Fibroblast of lung (primary cell): ENCODE results near the gene C11orf65. TPM values are rescaled to one million over a fixed set of nuclear protein-coding genes. Genes with fewer than 3 reads are reported as not detected.

Source experiments
- DNase-seq, 2 donors: peaks; one replicate each; pipeline versions ENCODE4 v3.0.0 to v3.0.0-alpha.2; 2010; ENCODE audit warnings: low read depth in 2 of 2
- H2AFZ ChIP-seq: 2 replicates; pipeline ENCODE4 v1.5.1; 2012; ENCODE audit warnings: low read length, control low read depth, inconsistent platforms
- H3K27ac ChIP-seq: 2 replicates; pipeline ENCODE4 v1.5.1; 2011; ENCODE audit warnings: low read length, control low read depth; ENCODE audit not compliant: insufficient read depth
- H3K27me3 ChIP-seq: 2 replicates; pipeline ENCODE4 v1.5.1; 2011; ENCODE audit warnings: mild to moderate bottlenecking, low read length; ENCODE audit not compliant: control insufficient read depth, insufficient read depth
- H3K36me3 ChIP-seq: 2 replicates; pipeline ENCODE4 v1.5.1; 2011; ENCODE audit warnings: low read length; ENCODE audit not compliant: control insufficient read depth, insufficient read depth
- H3K4me1 ChIP-seq: 2 replicates; pipeline ENCODE4 v1.5.1; 2011; ENCODE audit warnings: low read length; ENCODE audit not compliant: control insufficient read depth, insufficient read depth; ENCODE audit errors: extremely low read depth
- H3K4me2 ChIP-seq: 2 replicates; pipeline ENCODE4 v1.5.1; 2011; ENCODE audit warnings: low read length, control low read depth; ENCODE audit not compliant: insufficient read depth; ENCODE audit errors: extremely low read depth
- H3K4me3 ChIP-seq, 4 experiments: fragments of 200-600 bp in 1 of 4; sonication (generic) in 1 of 4; replicated peaks in 1 of 4; 2 replicates each; pipeline ENCODE4 v1.5.1; 2011 to 2016; ENCODE audit warnings: low read length in 4 of 4, low read depth in 3 of 4, mild to moderate bottlenecking in 3 of 4, control low read depth in 2 of 4, inconsistent platforms in 1 of 4, mixed read lengths in 1 of 4; ENCODE audit not compliant: insufficient read depth in 1 of 4; ENCODE audit errors: control extremely low read depth in 1 of 4
- H3K79me2 ChIP-seq: 2 replicates; pipeline ENCODE4 v1.5.1; 2012; ENCODE audit warnings: mild to moderate bottlenecking, low read length, inconsistent platforms; ENCODE audit not compliant: control insufficient read depth, insufficient read depth
- H3K9ac ChIP-seq: 2 replicates; pipeline ENCODE4 v1.5.1; 2011; ENCODE audit warnings: mild to moderate bottlenecking, low read length, control low read depth; ENCODE audit not compliant: insufficient read depth
- H3K9me3 ChIP-seq: 2 replicates; pipeline ENCODE4 v1.5.1; 2012; ENCODE audit warnings: low read depth, low read length; ENCODE audit not compliant: control insufficient read depth, insufficient read depth
- H4K20me1 ChIP-seq: 2 replicates; pipeline ENCODE4 v1.5.1; 2011; ENCODE audit warnings: low read length; ENCODE audit not compliant: control insufficient read depth, insufficient read depth; ENCODE audit errors: extremely low read depth
- CTCF ChIP-seq, 2 donors: IDR thresholded peaks in 1 of 2; conservative IDR thresholded peaks in 1 of 2; 1 replicate in 1 of 2; 2 replicates in 1 of 2; pipeline ENCODE4 v1.5.1; 2011 to 2012; ENCODE audit warnings: low read length in 2 of 2, control low read depth in 1 of 2, inconsistent platforms in 1 of 2, low read depth in 1 of 2, mild to moderate bottlenecking in 1 of 2
- EZH2 ChIP-seq: IDR thresholded peaks from 2 replicates; pipeline ENCODE4 v1.5.1; 2012; ENCODE audit warnings: low read length, control low read depth, mild to moderate bottlenecking; ENCODE audit errors: missing control alignments
- polyA plus RNA-seq, 2 donors: library from polyadenylated mRNA; depleted of rRNA in 1 of 2; stranded (reverse) in 1 of 2; unstranded in 1 of 2; fragments of >200 nt; gene quantifications; 2 replicates each; pipeline ENCODE4 v1.2.1, GENCODE V29; 2011 to 2012; ENCODE audit warnings: missing spikeins in 1 of 2
- total RNA-seq: library from RNA; depleted of rRNA; stranded (reverse); fragments of >200 nt; gene quantifications from 2 replicates; pipeline ENCODE4 v1.2.1, GENCODE V29; 2014

Gene C11orf65
- total and polyA plus RNA-seq, 2 donors (not counting 1 experiment from before 2014, with no cell fraction given): 0.54 to 2.3 TPM

GRCh38 chr11:108340973-108341372 is 126.4 kb downstream of the C11orf65 start:
- TF ChIP-seq CTCF (conservative IDR thresholded peaks at IDR 0.05 in 1 of 2, IDR thresholded peaks at IDR 0.05 in 1 of 2; ENCODE audit: low read depth in 1 of 2, low read length in 2 of 2) (no peak), EZH2 (no peak)

GRCh38 chr11:108338750-108339149 is 128.6 kb downstream of the C11orf65 start:
- Histone ChIP-seq H3K4me1 (no peaks in the 10 kb centered on the region), H3K79me2 (no peaks in the 10 kb centered on the region), H3K27ac (no peak overlapping the region), H3K4me2 (no peak overlapping the region), H4K20me1 (no peaks in the 10 kb centered on the region), H3K9ac (no peak overlapping the region), H3K36me3 (peaks cover 1% of the 10 kb centered on the region), H3K27me3 (no peaks in the 10 kb centered on the region), H3K4me3 (no peak overlapping the region), H3K9me3 (no peaks in the 10 kb centered on the region), H2AFZ (no peak overlapping the region)
- no peak for DNase-seq
- TF ChIP-seq CTCF (conservative IDR thresholded peaks at IDR 0.05 in 1 of 2, IDR thresholded peaks at IDR 0.05 in 1 of 2; ENCODE audit: low read depth in 1 of 2, low read length in 2 of 2) (no peak), EZH2 (no peak)

More at GRCh38 chr11:108340973-108341372, 126.4 kb downstream of the C11orf65 start:
- no peak overlapping the region for H3K4me3 ChIP-seq
- no peaks in the 10 kb centered on the region for H3K4me1 ChIP-seq
- H3K9ac ChIP-seq: no peak overlapping the region
- H3K79me2 ChIP-seq: no peaks in the 10 kb centered on the region
- no peaks in the 10 kb centered on the region for H4K20me1 ChIP-seq
- H3K9me3 ChIP-seq: no peaks in the 10 kb centered on the region
- H2AFZ ChIP-seq: no peak overlapping the region
- no peak overlapping the region for H3K27ac ChIP-seq
- no peak overlapping the region for H3K4me2 ChIP-seq
- no peak for DNase-seq
- no peaks in the 10 kb centered on the region for H3K27me3 ChIP-seq
- no peaks in the 10 kb centered on the region for H3K36me3 ChIP-seq

DNA sequence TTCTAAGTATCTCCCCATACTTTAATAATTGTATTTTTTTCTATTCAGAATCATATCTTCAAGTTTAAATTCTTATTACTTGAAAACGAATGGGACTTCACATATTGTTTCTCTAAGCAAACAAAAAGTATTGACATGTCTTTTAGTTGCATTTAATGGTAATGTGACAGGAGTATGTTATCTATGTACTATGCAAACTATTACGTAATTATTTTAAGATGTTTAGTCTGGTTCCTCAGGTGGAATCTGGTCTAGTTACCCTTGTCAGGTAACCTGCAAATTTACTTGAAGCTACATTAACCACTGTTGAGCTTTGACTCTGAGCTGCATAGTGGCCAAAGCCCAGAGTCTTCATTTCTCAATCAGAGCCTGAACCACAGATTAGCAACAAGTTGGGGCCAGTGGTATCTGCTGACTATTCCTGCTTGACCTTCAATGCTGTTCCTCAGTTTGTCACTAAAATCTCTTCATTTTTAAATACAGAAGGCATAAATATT is 133.9 kb downstream of the C11orf65 start:
- Histone ChIP-seq H3K36me3 (peaks cover 1% of the 10 kb centered on the region), H3K27me3 (no peaks in the 10 kb centered on the region), H3K9me3 (no peaks in the 10 kb centered on the region), H3K9ac (no peak overlapping the region), H3K27ac (no peak overlapping the region), H2AFZ (no peak overlapping the region), H4K20me1 (no peaks in the 10 kb centered on the region), H3K4me3 (no peak overlapping the region), H3K79me2 (no peaks in the 10 kb centered on the region), H3K4me2 (no peak overlapping the region), H3K4me1 (no peaks in the 10 kb centered on the region)
- no peak for DNase-seq
- no peak for TF ChIP-seq CTCF (conservative IDR thresholded peaks at IDR 0.05 in 1 of 2, IDR thresholded peaks at IDR 0.05 in 1 of 2; ENCODE audit: low read depth in 1 of 2, low read length in 2 of 2)
- no peak for TF ChIP-seq EZH2

Other genes starting within 250 kb of the C11orf65 start
- 11.0 and 12.7 TPM in 2 replicates for gene NPAT, start 244.9 kb downstream of the C11orf65 start, total RNA-seq
- 10.2 and 10.9 TPM in 2 replicates for gene NPAT, start 244.9 kb downstream of the C11orf65 start, polyA plus RNA-seq
- gene ATM, start 244.5 kb downstream of the C11orf65 start, total RNA-seq: 123 and 147 TPM in 2 replicates
- gene ATM, start 244.5 kb downstream of the C11orf65 start, polyA plus RNA-seq: 33.8 and 37.5 TPM in 2 replicates
- 23.4 and 41.1 TPM in 2 replicates for gene POGLUT3, start 30.9 kb upstream of the C11orf65 start, total RNA-seq
- gene POGLUT3, start 30.9 kb upstream of the C11orf65 start, polyA plus RNA-seq: 60.4 and 81.0 TPM in 2 replicates
- 1.8 and 11.2 TPM in 2 replicates for gene EXPH5, start 126.2 kb upstream of the C11orf65 start, total RNA-seq
- 2.9 and 3.4 TPM in 2 replicates for gene EXPH5, start 126.2 kb upstream of the C11orf65 start, polyA plus RNA-seq
- 18.5 and 20.3 TPM in 2 replicates for gene DDX10, start 197.5 kb upstream of the C11orf65 start, total RNA-seq
- 20.7 and 27.7 TPM in 2 replicates for gene DDX10, start 197.5 kb upstream of the C11orf65 start, polyA plus RNA-seq